Cerebellar nuclear complex (tissue), 1 donor: ENCODE data around the gene PCSK1N.
A peak's percentile ranks its signal among the peaks of the same experiment; 100 is the strongest.
"Not testable (repeated sequence)": the region's sequence is repeated elsewhere in the genome, so short reads cannot be mapped to it uniquely, and the experiment has no call there.

Source experiments
- DNase-seq, 2 experiments: peaks; one replicate each; lab custom pipeline; 2025; lab: John Stamatoyannopoulos, UW

PCSK1N gene

DNA sequence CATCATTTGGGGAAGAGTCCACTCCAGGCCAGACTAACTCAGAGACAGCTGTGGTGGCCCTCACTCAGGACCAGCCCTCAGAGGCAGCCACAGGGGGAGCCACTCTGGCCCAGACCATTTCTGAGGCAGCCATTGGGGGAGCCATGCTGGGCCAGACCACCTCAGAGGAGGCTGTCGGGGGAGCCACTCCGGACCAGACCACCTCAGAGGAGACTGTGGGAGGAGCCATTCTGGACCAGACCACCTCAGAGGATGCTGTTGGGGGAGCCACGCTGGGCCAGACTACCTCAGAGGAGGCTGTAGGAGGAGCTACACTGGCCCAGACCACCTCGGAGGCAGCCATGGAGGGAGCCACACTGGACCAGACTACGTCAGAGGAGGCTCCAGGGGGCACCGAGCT lies 12.4 kb downstream of the PCSK1N start:
- no peak for DNase-seq

DNA sequence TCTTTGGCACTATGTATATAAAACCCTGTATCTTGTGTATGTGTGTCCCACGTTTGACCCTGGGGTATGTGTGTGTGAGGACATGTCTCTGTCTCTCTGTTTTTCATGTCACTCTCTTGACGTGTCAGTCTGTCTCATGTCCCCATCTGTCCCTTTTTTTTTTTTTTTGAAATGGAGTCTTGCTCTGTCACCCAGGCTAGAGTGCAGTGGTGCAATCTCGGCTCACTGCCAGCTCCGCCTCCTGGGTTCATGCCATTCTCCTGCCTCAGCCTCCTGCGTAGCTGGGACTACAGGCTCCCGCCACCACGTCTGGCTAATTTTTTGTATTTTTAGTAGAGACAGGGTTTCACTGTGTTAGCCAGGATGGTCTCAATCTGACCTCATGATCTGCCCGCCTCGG lies 16.0 kb downstream of the PCSK1N start:
- DNase-seq: not testable (repeated sequence)

DNA sequence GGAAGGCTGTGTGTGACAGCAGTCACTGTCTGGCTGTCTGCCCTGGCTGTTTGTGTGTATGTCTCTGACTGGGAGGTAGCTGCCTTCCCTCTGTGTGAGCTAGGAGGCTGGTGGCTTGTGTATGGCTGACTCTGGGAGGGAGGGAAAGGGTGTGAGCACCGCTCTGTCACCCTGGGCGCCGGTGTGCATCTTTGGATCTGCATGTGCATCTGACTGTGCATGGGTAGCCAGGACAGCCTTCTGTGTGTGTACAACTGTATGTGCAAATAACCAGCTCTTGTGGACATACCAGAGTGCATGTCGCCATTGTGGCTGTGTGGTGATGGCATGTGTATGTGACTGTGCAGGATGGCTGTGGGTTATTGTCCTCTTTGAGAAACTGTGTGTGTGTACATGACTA lies 16.5 kb downstream of the PCSK1N start:
- no peak for DNase-seq

DNA sequence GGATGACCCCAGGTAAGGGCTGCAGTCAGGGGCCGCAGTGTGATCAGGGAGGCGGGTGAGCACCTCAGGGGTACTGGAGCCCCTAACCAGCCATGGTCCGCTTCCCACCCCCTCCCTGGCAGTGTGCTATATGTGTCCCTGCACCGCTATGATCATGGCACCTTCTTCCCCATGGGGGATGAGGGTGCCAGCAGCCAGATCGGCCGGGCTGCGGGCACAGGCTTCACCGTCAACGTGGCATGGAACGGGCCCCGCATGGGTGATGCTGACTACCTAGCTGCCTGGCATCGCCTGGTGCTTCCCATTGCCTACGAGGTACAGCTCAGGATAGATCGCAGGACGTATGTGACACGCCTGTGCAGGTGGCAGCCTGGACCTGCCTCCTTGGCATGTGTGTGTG lies 17.3 kb downstream of the PCSK1N start:
- DNase-seq: no peak

DNA sequence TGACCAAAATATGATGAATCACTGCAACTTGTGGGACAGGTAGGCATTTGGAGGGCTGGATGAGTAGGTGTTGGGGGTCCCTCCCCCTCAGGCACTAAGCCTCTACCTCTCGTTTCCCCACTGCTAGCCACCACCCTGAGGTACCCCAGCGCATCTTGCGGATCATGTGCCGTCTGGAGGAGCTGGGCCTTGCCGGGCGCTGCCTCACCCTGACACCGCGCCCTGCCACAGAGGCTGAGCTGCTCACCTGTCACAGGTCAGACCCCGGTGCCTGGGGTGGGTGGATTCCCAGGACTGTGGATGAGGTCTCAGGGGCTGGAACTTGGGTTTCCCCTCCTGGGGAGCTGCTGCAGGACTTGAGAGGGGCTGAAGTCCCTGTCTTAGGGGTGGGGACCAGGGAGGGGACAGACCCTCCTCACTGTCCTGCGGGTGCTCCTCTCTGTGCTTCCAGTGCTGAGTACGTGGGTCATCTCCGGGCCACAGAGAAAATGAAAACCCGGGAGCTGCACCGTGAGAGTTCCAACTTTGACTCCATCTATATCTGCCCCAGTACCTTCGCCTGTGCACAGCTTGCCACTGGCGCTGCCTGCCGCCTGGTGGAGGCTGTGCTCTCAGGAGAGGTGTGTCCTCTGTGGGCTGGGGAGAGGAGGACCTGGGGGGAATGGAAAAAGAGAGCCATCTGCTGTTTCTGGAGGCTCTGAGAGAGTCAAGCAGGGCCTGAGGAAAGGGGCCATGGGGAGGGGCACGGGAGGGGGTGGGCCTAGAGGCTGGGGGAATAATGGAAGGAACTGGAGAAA lies 19.2 kb downstream of the PCSK1N start:
- no peak for DNase-seq

DNA sequence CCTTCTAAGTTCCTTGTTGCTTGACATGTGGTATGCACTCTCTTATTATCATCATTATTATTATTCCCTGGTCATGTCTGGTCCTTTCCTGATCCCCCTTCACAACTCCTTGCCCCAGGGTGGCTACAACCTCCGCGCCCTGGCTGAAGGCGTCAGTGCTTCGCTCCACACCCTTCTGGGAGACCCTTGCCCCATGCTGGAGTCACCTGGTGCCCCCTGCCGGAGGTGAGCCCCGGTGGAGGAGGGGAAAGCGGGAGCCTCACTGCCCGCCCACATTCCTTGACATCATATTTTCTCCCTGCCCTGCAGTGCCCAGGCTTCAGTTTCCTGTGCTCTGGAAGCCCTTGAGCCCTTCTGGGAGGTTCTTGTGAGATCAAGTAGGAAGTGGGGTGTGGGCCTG lies 20.1 kb downstream of the PCSK1N start:
- DNase-seq: no peak

DNA sequence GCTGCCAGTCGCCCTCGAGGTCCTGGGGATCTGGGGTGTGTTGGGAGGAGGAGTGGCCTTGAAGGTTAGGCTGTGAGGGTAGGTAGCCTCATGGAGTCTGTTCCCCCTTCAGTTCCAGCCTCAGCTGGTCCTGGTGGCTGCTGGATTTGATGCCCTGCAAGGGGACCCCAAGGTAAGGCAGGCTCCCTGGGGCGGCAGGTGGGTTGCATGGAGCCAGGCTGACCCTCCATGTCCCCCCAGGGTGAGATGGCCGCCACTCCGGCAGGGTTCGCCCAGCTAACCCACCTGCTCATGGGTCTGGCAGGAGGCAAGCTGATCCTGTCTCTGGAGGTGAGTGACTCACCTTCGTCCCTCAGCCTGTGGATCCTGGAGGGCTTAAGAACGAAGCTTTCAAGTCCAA lies 20.7 kb downstream of the PCSK1N start:
- no peak for DNase-seq

DNA sequence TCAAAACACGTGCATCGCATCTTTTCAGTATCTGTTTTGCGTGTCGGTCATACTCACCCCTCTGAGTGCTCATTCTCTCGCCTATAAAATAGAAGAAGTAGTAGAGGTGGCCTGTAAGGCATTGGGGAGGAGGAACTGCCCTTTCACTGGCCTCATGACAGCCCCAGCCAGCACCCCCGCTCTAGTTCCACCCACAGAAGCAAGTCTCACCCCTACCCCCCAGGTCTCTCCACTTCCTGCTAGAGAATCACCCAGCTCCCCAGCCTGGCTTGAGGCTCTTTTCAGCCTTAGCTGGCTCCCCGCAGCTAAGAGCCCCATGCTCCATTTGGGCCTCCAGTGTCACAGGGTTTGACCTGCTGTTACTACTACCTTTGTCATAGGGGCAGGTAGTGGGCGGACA lies 21.8 kb downstream of the PCSK1N start:
- DNase-seq: no peak

DNA sequence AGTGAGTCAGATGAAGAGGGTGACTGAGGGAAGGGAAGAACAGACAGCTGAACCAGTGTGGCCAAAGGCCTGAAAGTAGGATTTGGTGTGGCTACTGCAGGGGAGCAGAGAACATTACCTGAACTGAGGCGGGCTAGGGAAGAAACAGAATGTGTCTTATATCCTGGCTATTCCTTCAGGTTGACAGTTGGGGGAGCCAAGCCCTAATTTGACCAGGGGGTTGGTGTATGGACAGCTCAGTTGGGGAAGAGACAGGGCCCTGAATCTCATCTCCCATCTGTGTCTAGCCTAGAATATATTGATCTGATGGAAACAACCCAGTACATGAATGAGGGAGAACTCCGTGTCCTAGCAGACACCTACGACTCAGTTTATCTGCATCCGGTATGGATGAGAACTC lies 29.3 kb downstream of the PCSK1N start:
- no peak for DNase-seq

DNA sequence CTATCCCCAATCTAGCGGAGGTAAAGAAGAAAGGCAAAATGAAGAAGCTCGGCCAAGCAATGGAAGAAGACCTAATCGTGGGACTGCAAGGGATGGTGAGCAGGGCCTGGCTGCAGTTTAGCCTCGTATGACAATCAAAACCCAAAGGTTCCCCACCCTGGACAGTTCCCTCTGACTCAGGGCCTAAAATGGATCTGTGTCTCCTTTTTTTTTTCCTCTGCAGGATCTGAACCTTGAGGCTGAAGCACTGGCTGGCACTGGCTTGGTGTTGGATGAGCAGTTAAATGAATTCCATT lies 32.6 kb downstream of the PCSK1N start:
- no peak for DNase-seq

DNA sequence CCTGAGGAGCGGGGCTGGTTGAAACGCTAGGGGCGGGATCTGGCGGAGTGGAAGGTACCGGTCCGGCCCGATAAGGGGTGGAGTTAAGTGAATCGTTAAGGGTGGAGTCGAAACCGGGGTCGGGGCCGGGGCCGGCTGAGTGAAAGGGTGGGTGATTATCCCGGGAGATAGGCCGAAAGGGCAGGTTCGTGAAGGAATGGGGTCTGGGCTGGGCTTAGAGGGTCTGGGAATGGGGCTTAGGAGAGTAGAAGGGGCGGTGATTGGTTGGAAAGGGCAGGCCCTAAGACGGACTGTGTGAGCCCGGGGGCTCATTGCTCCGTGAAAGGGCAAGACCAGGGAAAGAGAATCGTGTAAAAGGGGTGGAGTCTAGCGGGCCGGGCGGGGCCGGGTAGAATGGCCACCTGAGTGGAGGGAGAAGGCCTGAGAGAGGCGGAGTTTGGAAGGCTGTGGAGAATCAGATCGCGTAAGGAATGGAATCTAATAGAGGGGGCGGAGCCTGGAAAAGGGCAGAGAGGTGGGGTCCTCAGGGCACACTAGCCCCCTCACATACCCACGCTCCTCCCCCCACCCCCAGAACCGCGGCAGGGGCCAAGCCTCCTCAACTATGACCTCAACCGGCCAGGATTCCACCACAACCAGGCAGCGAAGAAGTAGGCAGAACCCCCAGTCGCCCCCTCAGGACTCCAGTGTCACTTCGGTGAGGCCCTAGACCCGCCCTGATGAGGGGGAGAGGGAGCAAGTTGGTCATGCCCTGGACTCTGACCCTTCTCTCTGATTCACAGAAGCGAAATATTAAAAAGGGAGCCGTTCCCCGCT lies 33.1 kb downstream of the PCSK1N start:
- DNase-seq: peak in 1 of 2 experiments; percentile 21

DNA sequence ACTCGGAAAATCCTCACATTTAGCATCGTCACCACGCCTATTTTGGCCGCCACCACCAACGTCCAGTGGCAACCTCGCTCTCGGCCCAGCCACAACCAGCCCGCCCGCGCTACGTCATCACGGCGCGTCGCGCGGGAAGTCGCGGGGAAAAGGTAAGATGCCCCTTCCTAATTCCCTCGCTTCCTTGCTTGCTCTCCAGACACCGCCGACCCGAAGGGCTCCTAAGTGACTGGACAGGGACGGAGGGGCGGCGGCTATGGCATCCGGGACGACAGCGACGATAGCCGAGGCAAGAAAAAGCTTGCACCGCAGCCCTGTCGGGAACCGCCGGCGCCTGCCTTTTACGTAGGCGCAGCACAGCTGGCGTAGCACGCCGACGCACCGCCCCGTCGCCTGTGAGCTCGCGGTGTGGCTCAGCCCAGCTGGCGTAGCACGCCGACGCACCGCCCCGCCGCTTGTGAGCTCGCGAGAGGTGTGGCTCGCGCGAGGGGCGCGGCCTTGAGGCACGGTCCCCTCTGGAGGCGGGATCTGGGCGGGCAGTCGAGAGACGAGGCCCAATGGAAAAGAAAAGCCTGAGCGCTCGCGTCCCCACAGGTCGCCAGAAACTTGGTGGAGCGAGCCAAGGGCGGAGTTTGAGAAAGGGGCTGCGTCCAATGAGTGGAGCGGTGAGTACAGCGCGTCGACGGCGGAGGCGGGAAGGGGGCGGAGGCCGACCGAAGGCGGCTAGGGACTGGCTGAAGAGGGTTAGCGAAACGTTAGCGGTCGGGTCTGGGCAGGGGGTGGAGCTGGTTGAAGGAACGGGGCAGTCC lies 33.9 kb downstream of the PCSK1N start, which contains the start of gene HDAC6:
Gene HDAC6 (plus strand): TSS at position 788 of the 809 bp plus-strand sequence. CDS start 626 bp downstream, outside the sequence.
- DNase-seq: peak; percentile 82 to 90

DNA sequence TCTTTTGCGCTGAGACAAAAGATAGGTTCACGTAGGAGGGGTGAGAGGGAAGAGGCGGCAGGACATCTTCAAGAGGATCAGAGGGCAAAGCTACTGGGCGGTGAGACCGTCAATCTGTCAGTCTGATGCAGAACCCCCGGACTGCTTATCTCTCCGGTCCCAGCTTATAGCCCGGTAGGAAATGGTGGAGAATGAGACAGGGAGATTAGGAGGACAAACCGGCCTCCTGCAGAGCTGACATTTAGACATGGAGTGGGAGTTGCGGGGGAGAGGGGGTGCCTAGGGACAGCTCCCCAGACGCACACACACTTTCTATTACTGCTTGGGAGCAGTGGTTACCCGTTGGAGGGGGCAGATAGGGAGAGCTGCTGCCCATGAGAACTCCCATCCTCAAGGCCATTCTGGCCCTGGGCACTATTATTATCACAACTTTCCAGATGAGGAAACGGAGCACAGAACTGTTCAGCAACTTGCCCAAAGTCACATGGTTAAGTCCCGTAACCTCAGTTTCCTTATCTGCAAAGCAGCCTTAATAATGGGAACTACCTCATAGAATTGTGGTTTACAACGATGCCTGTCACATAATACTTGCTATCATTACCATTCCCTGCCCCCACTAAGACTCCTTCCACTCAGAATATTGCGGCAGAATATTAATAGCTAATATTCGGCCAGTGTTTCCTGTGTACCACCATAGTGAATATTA lies 34.7 kb downstream of the PCSK1N start:
- DNase-seq: no peak

DNA sequence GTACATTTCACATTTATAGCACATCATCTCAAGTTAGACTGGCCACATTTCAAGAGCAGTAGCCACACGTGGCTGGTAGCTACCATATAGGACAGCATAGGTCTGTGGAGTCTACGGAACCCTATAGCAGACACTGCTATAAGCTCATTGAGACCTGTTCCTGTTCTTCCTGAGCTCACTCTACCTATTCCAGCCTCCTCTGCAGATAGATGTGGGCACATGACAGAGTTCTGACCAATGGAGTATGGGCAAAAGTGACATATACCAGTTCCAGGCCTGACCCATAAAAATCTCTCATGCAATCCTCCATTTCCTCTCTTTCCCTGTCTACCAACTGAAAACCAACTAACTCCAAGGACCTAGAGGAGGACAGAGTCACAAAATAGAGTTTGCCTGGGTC lies 37.1 kb downstream of the PCSK1N start:
- DNase-seq: no peak

DNA sequence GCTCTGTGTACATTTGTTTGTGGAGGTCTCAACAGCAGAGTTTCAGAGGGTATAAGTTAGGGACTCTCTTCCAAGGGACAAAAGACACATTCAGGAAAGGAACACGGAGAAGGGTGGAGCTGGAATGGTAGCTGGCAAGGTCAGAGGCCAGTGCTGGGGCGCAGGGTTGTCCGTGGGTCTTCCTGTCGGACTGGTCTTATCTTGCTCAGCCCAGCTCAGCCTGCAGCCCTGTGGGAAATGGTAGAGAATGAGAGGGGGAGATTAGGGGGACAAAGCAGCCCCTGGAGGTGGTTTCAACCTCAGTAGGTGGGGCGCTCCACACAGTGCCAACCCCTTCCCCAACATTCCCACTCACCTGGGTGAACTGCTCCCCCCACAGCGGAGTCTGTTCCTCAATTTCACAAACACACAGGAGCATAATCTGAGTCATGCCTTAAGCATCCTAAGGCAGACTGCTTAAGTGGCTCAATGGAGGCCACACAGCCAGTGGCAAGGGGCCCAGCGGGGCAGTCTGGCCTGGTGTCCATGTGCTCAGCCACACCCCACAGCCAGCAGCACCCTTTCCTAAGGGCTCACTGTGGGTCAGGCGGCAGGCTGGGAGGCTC lies 40.4 kb downstream of the PCSK1N start:
- no peak for DNase-seq

DNA sequence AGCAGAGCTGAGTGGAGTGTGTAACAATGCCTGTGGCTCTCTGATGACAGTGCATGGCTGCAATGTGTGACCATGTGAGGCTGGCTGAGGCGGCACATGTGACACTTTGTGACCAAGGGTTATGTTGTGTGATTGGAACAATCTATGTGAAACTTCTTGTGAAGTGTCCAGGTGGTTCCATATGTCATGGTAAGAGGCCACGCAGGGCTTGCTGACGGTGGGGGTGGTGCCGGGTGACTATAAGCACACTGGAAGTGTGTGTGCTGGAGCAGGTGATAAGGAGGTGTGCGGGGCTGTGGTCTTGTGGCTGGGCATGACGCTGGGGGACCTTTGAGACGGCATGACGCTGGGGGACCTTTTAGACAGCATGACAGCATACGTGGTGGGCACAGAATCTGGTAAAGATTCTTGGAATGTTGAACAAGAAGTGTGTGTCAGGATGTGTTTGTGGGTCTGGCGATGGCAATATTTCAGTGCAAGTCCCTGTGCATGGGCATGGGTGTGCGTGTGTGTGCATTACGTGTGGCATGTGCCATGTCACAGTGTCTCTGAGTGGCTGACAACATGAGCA lies 41.0 kb downstream of the PCSK1N start:
- DNase-seq: no peak

DNA sequence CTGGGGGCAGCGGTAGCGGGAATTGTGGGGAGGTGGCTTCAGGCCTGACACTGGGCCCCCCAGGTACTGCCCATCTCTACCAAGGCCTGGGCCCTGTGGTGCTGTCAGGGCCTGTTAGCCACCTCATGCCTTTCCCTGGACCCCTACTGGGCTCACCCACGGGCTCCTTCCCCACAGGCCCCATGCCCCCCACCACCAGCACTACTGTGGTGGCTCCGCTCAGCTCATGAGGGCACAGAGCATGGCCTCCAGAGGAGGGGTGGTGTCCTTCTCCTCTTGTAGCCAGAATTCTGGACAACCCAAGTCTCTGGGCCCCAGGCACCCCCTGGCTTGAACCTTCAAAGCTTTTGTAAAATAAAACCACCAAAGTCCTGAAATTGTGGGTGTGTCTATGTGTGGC lies 41.5 kb downstream of the PCSK1N start:
- no peak for DNase-seq

DNA sequence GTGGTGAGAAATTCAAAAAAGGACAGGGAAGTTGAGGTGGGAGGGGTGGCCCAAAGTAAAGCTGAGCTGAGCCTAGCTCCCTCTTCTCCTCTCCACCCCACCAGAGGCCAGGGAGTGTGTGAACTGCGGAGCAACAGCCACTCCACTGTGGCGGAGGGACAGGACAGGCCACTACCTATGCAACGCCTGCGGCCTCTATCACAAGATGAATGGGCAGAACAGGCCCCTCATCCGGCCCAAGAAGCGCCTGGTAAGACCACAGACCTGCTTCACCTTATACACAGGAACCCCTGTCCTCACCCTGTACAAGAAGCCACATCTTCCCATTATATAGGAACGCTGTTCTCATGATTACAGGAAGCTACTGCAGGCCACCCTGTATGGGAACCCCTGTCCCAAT lies 43.2 kb downstream of the PCSK1N start:
- DNase-seq: no peak

DNA sequence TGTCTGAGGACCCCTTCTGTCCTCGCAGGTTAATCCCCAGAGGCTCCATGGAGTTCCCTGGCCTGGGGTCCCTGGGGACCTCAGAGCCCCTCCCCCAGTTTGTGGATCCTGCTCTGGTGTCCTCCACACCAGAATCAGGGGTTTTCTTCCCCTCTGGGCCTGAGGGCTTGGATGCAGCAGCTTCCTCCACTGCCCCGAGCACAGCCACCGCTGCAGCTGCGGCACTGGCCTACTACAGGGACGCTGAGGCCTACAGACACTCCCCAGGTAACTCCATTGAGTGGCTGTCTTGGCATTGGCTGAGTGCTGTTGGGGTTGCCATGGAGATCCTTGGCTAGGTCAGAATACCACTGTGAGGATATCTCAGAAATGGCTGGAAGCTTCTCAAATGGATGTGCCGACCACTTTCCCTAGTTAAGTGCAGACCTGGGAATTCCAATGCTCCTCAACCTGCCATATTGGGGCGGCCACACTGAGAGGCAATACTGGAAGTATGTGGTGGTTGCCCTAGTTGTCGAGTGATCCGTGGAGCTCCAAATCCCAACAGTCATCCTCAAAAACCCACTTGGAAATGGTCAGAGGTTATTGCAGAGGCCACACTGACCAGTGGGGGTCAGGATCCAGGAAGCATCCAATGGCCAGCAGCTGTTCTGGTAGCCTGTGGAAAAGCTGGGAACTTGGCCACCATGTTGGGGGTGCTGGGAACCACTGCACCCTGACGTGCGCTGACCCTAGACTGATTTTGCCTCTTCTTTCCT lies 44.2 kb downstream of the PCSK1N start:
- DNase-seq: no peak

DNA sequence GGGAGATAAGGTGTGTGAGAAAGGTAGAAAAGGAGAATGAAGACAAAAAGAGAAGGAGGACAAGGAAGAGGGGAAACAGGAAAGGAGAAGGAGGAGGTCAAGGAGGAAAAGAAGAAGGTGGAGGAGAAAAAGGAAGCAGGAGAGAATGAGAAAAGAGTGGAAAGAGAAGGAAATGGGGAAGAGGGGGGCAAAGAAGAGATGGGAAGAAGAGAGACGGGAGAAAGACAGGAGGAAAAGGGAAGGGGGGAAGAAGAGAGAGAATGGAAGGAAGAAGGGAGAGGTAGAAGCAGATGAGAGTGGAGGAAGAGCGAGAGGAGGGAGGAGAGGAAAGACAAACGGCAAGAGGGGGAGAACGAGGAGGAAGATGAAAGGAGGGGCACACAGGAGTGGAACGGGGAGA lies 44.9 kb downstream of the PCSK1N start:
- DNase-seq: no peak
